ENCODE measurements around the gene FCGBP. TPM values are rescaled to one million over a fixed set of nuclear protein-coding genes. Genes with fewer than 3 reads are reported as not detected.

FCGBP gene
- polyA plus RNA-seq, 2 of the 4 experiments (the other 2 are of a cell fraction), result 0.74 to 1.4 TPM

GRCh38 chr19:39970425-39970674 is 35.9 kb upstream of the FCGBP start:
- 6% methylated on average over 11 of the region's 11 CpGs for WGBS (ENCODE audit: missing lambda C conversion rate)
- no peak for FAIRE-seq
- TF ChIP-seq EHF (CRISPR knock-in tag; IDR thresholded peaks at IDR 0.05) (no peak), CTCF (IDR thresholded peaks at IDR 0.05) (no peak), BCL3 (IDR thresholded peaks at IDR 0.05) (no peak), TP53 (CRISPR knock-in tag; IDR thresholded peaks at IDR 0.05) (peak; percentile 13; the same call in 1 of the 2 replicates), JUNB (IDR thresholded peaks at IDR 0.05) (no peak), HOXB13 (CRISPR knock-in tag; IDR thresholded peaks at IDR 0.05; ENCODE audit: low read depth) (0 out of 2 replicates have a peak, but pooled peaks have one; percentile 20), TFCP2L1 (CRISPR knock-in tag; IDR thresholded peaks at IDR 0.05) (peak; percentile 21; the same call in 1 of the 2 replicates), HMGXB4 (CRISPR knock-in tag; IDR thresholded peaks at IDR 0.05; ENCODE audit: borderline replicate concordance) (0 out of 2 replicates have a peak, but pooled peaks have one; percentile 30)

GRCh38 chr19:39969681-39970424 is 35.4 kb upstream of the FCGBP start:
- Histone ChIP-seq H3K27ac (peak overlapping the region; percentile 91), H3K4me2 (peak overlapping the region; percentile 73), H3K9me3 (no peaks in the 10 kb centered on the region), H3K4me1 (peaks cover 18% of the 10 kb centered on the region), H3K4me3 (peak overlapping the region; percentile 70)
- POLR2A ChIA-PET, result interaction anchor here (0.6 to 2.0 kb wide), 24 partner anchors 8 to 1138 kb away, joined by 3 to 31 read pairs (median 7); partner anchors contain the start of genes DYRK1B, FBL, RPS16 and ZNF546
- DNase-seq (ENCODE audit: low read depth in 1 of 2, low spot score in 1 of 2), result no peak
- no peak for TF ChIP-seq MAZ (IDR thresholded peaks at IDR 0.05; ENCODE audit: borderline replicate concordance, low read depth, low read length)
- peak; percentile 55; the same call in 1 of the 2 replicates for TF ChIP-seq TP53 (CRISPR knock-in tag; IDR thresholded peaks at IDR 0.05)
- CTCF ChIA-PET, result interaction anchor here (0.6 to 7.7 kb wide), 82 partner anchors 9 to 1479 kb away, joined by 3 to 137 read pairs (median 7); partner anchors contain the start of genes DYRK1B, FBL, FCGBP and LEUTX
- ATAC-seq, result no peak
- WGBS (ENCODE audit: missing lambda C conversion rate), result 65% methylated on average over 13 of the region's 13 CpGs
- FAIRE-seq, result peak; percentile 81

More at GRCh38 chr19:39970425-39970674, 35.9 kb upstream of the FCGBP start:
- peaks cover 18% of the 10 kb centered on the region for H3K4me1 ChIP-seq
- H3K27ac ChIP-seq, result peak overlapping the region; percentile 91
- no peaks in the 10 kb centered on the region for H3K9me3 ChIP-seq
- H3K4me2 ChIP-seq, result peak overlapping the region; percentile 73
- peak overlapping the region; percentile 70 for H3K4me3 ChIP-seq
- DNase-seq (ENCODE audit: low read depth in 1 of 2, low spot score in 1 of 2), result no peak
- peak in 1 of 2 experiments; percentile 62; a peak in 4 of 6 replicates for ATAC-seq
- ChIA-PET CTCF (interaction anchor here (0.6 to 7.7 kb wide), 81 partner anchors 9 to 1478 kb away, joined by 3 to 137 read pairs (median 7); partner anchors contain the start of genes DYRK1B, FBL, FCGBP and LEUTX), POLR2A (interaction anchor here (0.7 to 2.0 kb wide), 29 partner anchors 9 to 1138 kb away, joined by 3 to 31 read pairs (median 6); partner anchors contain the start of genes DYRK1B, FBL, RPS16 and ZNF546)

- FAIRE-seq (peak; percentile 13), ATAC-seq (no peak), DNase-seq (ENCODE audit: low read depth in 1 of 2, low spot score in 1 of 2) (no peak)
- Histone ChIP-seq H3K4me1 (peaks cover 18% of the 10 kb centered on the region), H3K4me2 (peak overlapping the region; percentile 73), H3K4me3 (no peak overlapping the region), H3K9me3 (no peaks in the 10 kb centered on the region), H3K27ac (peak overlapping the region; percentile 91)
- 92% methylated on average over 6 of the region's 6 CpGs for WGBS (ENCODE audit: missing lambda C conversion rate)
- CTCF ChIA-PET, result interaction anchor here (0.8 to 7.7 kb wide), 29 partner anchors 12 to 295 kb away, joined by 3 to 137 read pairs (median 14); partner anchors contain the start of genes DYRK1B, FBL, FCGBP and ZNF546
- POLR2A ChIA-PET, result interaction anchor here (0.6 to 2.0 kb wide), 2 partner anchors 43 to 808 kb away, joined by 6 to 9 read pairs; no protein-coding TSS in a partner anchor
- no peak for TF ChIP-seq HEYL (CRISPR knock-in tag; IDR thresholded peaks at IDR 0.05)
- TF ChIP-seq NPAS2 (CRISPR knock-in tag; IDR thresholded peaks at IDR 0.05; ENCODE audit: borderline replicate concordance), result no peak
- no peak for TF ChIP-seq FOSL2 (IDR thresholded peaks at IDR 0.05)
- no peak for TF ChIP-seq FOSL2 (CRISPR knock-in tag; IDR thresholded peaks at IDR 0.05)
- TF ChIP-seq EHF (CRISPR knock-in tag; IDR thresholded peaks at IDR 0.05), result no peak
- no peak for TF ChIP-seq RCOR1 (IDR thresholded peaks at IDR 0.05; ENCODE audit: low read depth, low read length)
- no peak for TF ChIP-seq HMGXB4 (CRISPR knock-in tag; IDR thresholded peaks at IDR 0.05; ENCODE audit: borderline replicate concordance)
Measured at GRCh38 chr19:39969266-39969665, 34.8 kb upstream of the FCGBP start.
